ENCODE measurements around the gene DLX3.

Gene DLX3

GRCh38 chr17:50022463-50023130, 27.6 kb upstream of the DLX3 start:
- DNase-seq = no peak

GRCh38 chr17:50021681-50022370, 26.8 kb upstream of the DLX3 start:
- no peak for DNase-seq

GRCh38 chr17:50020841-50021599, 26.0 kb upstream of the DLX3 start:
- no peak for DNase-seq

GRCh38 chr17:50018909-50019308, 23.9 kb upstream of the DLX3 start:
- DNase-seq = no peak

GRCh38 chr17:50015146-50015545, 20.1 kb upstream of the DLX3 start:
- DNase-seq = no peak

GRCh38 chr17:50014471-50015088, 19.6 kb upstream of the DLX3 start:
- DNase-seq = no peak

- DNase-seq = no peak
These were observed 18.1 kb upstream of the DLX3 start for GRCh38 chr17:50013079-50013478.

- no peak for DNase-seq
These were observed 14.3 kb upstream of the DLX3 start for GRCh38 chr17:50009282-50009681.

GRCh38 chr17:50003911-50004310, 8.9 kb upstream of the DLX3 start:
- no peak for DNase-seq

GRCh38 chr17:49998836-49999511, 4.0 kb upstream of the DLX3 start:
- no peak for DNase-seq

GRCh38 chr17:49997773-49998703, 3.0 kb upstream of the DLX3 start:
- peak; percentile 79 for DNase-seq

- no peak for DNase-seq
These were observed 2.3 kb upstream of the DLX3 start for GRCh38 chr17:49997301-49997650.

- no peak for DNase-seq
These were observed 1.7 kb upstream of the DLX3 start for GRCh38 chr17:49996495-49997300.

- DNase-seq = no peak
These were observed 1.1 kb upstream of the DLX3 start for GRCh38 chr17:49996121-49996494.

- no peak for DNase-seq
These were observed 654 bp downstream of the DLX3 start for GRCh38 chr17:49994085-49995054.

GRCh38 chr17:49993423-49994060, 1.5 kb downstream of the DLX3 start:
- DNase-seq = no peak

GRCh38 chr17:49992933-49993422, 2.0 kb downstream of the DLX3 start:
- no peak for DNase-seq

- no peak for DNase-seq
These were observed 2.7 kb downstream of the DLX3 start for GRCh38 chr17:49992191-49992932.
